ENCODE data around the gene CX3CL1. TPM values are rescaled to one million over a fixed set of nuclear protein-coding genes. Genes with fewer than 3 reads are reported as not detected.

CX3CL1 gene
- polyA plus RNA-seq (2011; rRNA removed), result 0.02 TPM in 1 of 2 replicates, not detected in the other
- not detected in 2 replicates for polyA minus RNA-seq (2011; rRNA and poly(A)+ RNA removed)

DNA sequence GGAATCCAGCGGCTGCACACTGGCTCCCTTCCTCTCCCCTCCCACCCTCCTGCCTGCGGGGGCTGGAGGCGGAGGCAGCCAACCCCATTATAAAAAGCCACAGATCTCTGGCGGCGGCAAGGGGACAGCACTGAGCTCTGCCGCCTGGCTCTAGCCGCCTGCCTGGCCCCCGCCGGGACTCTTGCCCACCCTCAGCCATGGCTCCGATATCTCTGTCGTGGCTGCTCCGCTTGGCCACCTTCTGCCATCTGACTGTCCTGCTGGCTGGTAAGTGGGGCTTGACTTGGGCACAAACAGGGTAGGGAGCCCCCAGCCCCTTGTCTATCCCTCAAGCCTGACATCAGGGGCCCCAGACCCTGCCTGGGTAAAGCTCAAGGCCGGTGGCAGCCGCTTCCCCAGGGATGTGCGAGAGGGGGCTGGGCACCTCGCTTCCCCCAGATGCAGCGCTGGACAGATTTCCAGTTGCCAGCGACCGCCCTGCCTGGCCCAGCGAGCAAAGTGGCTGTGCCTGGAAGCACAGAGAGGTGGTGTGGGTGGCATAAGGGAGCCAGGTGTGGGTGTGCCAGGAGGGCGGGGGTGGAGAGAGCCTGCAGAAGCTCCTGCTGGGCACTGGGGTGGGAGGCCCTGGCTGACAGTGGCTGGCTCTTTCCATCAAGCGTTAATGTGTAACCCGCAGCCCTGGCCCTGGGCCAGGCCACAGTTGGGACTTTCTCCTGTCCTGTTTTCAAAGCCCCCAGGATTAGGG lies at the start of gene CX3CL1:
Gene CX3CL1, plus strand, starts transcription at position 119 of the 745 bp plus-strand sequence. Its CDS starts 79 bp downstream, at position 198.
- peaks cover 25% of the 10 kb centered on the region for H3K27me3 ChIP-seq (ENCODE audit: control insufficient read depth, insufficient read depth, low read length)
- DNase-seq (ENCODE audit: low read depth), result no peak
- CTCF ChIA-PET, result interaction anchor here (1.1 to 1.9 kb wide), 3 partner anchors 9 to 46 kb away, joined by 3 to 5 read pairs (median 4); no protein-coding TSS in a partner anchor
- TF ChIP-seq, protein P1, sequence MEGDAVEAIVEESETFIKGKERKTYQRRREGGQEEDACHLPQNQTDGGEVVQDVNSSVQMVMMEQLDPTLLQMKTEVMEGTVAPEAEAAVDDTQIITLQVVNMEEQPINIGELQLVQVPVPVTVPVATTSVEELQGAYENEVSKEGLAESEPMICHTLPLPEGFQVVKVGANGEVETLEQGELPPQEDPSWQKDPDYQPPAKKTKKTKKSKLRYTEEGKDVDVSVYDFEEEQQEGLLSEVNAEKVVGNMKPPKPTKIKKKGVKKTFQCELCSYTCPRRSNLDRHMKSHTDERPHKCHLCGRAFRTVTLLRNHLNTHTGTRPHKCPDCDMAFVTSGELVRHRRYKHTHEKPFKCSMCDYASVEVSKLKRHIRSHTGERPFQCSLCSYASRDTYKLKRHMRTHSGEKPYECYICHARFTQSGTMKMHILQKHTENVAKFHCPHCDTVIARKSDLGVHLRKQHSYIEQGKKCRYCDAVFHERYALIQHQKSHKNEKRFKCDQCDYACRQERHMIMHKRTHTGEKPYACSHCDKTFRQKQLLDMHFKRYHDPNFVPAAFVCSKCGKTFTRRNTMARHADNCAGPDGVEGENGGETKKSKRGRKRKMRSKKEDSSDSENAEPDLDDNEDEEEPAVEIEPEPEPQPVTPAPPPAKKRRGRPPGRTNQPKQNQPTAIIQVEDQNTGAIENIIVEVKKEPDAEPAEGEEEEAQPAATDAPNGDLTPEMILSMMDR (IDR thresholded peaks at IDR 0.05; ENCODE audit: insufficient read depth, low read depth, low read length), result 0 out of 2 replicates have a peak, but pooled peaks have one; percentile 9
- H3K4me3 ChIP-seq (ENCODE audit: low read depth, low read length), result no peak within 1 kb of the TSS
- H3K36me3 ChIP-seq (ENCODE audit: control insufficient read depth, insufficient read depth, low read length), result no peaks in the 10 kb centered on the region
- POLR2A ChIA-PET, result no interaction called here

DNA sequence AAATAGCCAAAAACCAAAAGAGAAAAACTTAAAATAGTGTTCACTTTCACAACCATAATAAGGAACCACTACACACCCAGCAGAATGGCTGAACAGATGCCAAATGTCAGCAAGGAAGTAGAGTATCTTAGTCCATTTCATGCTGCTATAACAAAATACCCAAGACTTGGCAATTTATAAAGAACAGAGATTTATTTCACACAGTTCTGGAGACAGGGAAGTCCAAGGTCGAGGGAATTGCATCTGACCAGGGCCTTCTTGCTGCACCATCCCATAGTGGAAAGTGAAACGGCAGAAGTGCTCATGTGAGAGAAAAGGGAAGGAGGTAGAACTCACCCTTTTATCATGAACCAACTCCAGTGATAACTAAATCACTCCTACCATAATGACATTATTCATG lies 47.5 kb upstream of the CX3CL1 start:
- TF ChIP-seq, protein P1 (IDR thresholded peaks at IDR 0.05; ENCODE audit: insufficient read depth, low read depth, low read length), result no peak
- no peak for DNase-seq (ENCODE audit: low read depth)
- H3K36me3 ChIP-seq (ENCODE audit: control insufficient read depth, insufficient read depth, low read length), result no peaks in the 10 kb centered on the region
- POLR2A ChIA-PET, result no interaction called here
- H3K27me3 ChIP-seq (ENCODE audit: control insufficient read depth, insufficient read depth, low read length), result peaks cover 3% of the 10 kb centered on the region
- H3K4me3 ChIP-seq (ENCODE audit: low read depth, low read length), result no peak overlapping the region
- CTCF ChIA-PET, result no interaction called here

DNA sequence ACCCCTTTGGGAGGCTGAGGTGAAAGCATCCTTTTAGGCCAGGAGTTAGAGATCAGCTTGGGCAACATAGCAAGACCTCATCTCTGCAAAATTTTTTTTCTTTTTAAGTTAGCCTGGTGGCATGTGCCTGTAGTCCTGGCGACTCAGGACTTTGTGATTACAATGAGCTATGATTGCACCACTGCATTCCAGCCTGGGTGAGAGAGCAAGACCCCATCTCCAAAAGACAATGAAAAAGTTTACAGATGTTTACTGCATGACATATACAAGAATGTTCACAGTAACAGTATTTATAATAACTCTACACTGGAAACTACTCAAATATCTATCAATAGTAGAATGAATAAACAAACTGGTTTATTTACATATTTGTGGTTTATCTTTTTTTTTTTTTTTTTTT lies 46.8 kb upstream of the CX3CL1 start:
- TF ChIP-seq, protein P1 (IDR thresholded peaks at IDR 0.05; ENCODE audit: insufficient read depth, low read depth, low read length), result no peak
- Histone ChIP-seq H3K36me3 (ENCODE audit: control insufficient read depth, insufficient read depth, low read length) (no peaks in the 10 kb centered on the region), H3K27me3 (ENCODE audit: control insufficient read depth, insufficient read depth, low read length) (no peaks in the 10 kb centered on the region; the same call in none of the 2 replicates), H3K4me3 (ENCODE audit: low read depth, low read length) (no peak overlapping the region)
- POLR2A ChIA-PET, result no interaction called here
- CTCF ChIA-PET, result no interaction called here
- DNase-seq (ENCODE audit: low read depth), result no peak

DNA sequence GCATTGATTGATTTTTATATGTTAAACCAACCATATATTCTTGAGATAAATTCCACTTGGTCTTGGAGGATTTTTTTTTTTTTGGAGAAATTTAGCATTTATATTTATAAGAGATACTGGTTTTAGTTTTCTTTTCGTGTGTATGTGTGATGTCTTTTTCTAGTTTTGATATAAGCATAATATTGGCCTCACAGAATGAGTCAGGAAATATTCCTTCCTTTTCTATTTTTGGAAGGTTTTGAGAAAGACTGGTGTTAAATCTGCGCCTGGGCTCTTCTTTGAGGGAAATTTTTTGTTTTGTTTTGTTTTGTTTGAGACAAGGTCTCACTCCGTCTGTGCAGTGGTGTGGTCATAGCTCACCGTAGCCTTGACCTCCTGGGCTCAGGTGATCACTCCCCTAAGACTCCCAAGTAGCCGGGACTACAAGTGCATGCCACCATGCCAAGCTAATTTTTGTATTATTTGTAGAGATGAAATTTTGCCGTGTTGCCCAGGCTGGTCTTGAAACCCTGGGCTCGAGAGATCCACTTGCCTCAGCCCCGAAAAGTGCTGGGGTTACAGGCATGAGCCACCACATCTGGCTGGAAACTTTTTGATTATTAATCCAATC lies 42.5 kb upstream of the CX3CL1 start:
- CTCF ChIA-PET, result no interaction called here

DNA sequence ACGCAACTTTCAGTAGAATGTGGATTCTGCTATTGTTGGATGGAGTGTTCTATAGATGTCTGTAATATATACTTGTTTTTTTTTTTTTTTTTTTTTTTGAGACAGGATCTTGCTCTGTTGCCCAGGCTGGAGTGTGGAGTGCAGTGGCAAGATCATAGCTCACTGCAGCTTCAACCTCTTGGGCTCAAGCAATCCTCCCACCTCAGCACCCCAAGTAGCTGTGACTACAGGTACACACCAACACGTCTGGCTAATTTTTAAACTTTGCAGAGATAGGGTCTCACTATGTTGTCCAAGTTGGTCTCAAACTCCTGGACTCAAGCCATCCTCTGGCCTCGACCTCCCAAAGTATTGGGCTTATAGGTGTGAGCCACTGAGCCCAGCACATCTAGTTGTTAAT lies 40.9 kb upstream of the CX3CL1 start:
- TF ChIP-seq, protein P1 (IDR thresholded peaks at IDR 0.05; ENCODE audit: insufficient read depth, low read depth, low read length), result no peak
- H3K36me3 ChIP-seq (ENCODE audit: control insufficient read depth, insufficient read depth, low read length), result no peaks in the 10 kb centered on the region
- H3K27me3 ChIP-seq (ENCODE audit: control insufficient read depth, insufficient read depth, low read length), result peaks cover 12% of the 10 kb centered on the region
- DNase-seq (ENCODE audit: low read depth), result no peak
- H3K4me3 ChIP-seq (ENCODE audit: low read depth, low read length), result no peak overlapping the region
- POLR2A ChIA-PET, result no interaction called here
- CTCF ChIA-PET, result interaction anchor here (0.6 kb wide), 1 partner anchor 74 kb away, joined by 3 read pairs; no protein-coding TSS in a partner anchor

More for the DNA sequence above, 42.5 kb upstream of the CX3CL1 start:
- TF ChIP-seq, protein P1 (IDR thresholded peaks at IDR 0.05; ENCODE audit: insufficient read depth, low read depth, low read length), result no peak
- no peak for DNase-seq (ENCODE audit: low read depth)
- H3K4me3 ChIP-seq (ENCODE audit: low read depth, low read length), result no peak overlapping the region
- POLR2A ChIA-PET, result no interaction called here
- no peaks in the 10 kb centered on the region for H3K36me3 ChIP-seq (ENCODE audit: control insufficient read depth, insufficient read depth, low read length)
- peaks cover 10% of the 10 kb centered on the region for H3K27me3 ChIP-seq (ENCODE audit: control insufficient read depth, insufficient read depth, low read length)

Data from BJ (cell line).